ENCODE data around the gene CSRP3.

The CSRP3 gene

DNA sequence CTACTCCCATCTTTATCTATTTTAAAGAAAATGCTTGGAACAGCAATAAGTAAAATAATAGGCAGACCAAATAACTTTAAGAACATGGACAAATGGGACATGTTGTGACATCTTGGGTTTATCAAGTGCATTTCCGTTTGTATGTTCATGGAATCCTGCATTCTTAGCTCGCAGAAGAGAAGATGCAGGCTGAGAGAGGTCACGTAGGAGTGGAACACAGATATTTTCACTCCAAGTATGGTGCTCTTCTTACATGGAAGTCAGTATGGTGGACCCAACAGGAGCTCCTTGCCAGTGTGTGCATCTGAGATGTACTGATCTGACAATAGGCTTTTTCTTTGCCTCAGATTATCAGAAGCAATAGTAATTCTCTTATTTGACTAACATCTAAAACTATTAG lies 37.3 kb upstream of the CSRP3 start:
- ChIA-PET CTCF (interaction anchor here (1.1 to 1.2 kb wide), 2 partner anchors 162 to 168 kb away, joined by 3 to 5 read pairs; no protein-coding TSS in a partner anchor), POLR2A (no interaction called here)
- H3K4me1 ChIP-seq (ENCODE audit: control insufficient read depth, insufficient read depth, low read length) = no peaks in the 10 kb centered on the region; the same call in 1 of the 2 replicates
- no peak overlapping the region for H3K27ac ChIP-seq (ENCODE audit: extremely low read depth, low read depth, low read length)
- no peak for TF ChIP-seq ZFHX2 (tag by site-specific recombination; conservative IDR thresholded peaks at IDR 0.05)
- TF ChIP-seq ZBTB17 (tag by site-specific recombination; IDR thresholded peaks at IDR 0.05) = 0 out of 2 replicates have a peak, but pooled peaks have one; percentile 20
- peak; percentile 51 for TF ChIP-seq ZSCAN4 (tag by site-specific recombination; IDR thresholded peaks at IDR 0.05)
- TF ChIP-seq ZBTB48 (tag by site-specific recombination; IDR thresholded peaks at IDR 0.05) = no peak
- no peak for TF ChIP-seq GFI1B (tag by site-specific recombination; IDR thresholded peaks at IDR 0.05)
- peak overlapping the region; percentile 23 for H3K4me3 ChIP-seq (ENCODE audit: low read depth, low read length)
- H3K36me3 ChIP-seq (ENCODE audit: control insufficient read depth in 2 of 2, insufficient read depth in 1 of 2, low read length in 2 of 2) = peaks cover 0 to 36% of the 10 kb centered on the region in 2 experiments; a peak in 2 of 3 replicates
- no peaks in the 10 kb centered on the region for H3K9me3 ChIP-seq (ENCODE audit: control insufficient read depth, insufficient read depth, low read depth, low read length)

- ChIA-PET POLR2A (no interaction called here), CTCF (interaction anchor here (0.7 kb wide), 1 partner anchor 162 kb away, joined by 4 read pairs; no protein-coding TSS in a partner anchor)
- Histone ChIP-seq H3K4me1 (ENCODE audit: control insufficient read depth, insufficient read depth, low read length) (no peaks in the 10 kb centered on the region; the same call in 1 of the 2 replicates), H3K9me3 (ENCODE audit: control insufficient read depth, insufficient read depth, low read depth, low read length) (no peaks in the 10 kb centered on the region), H3K4me3 (ENCODE audit: low read depth, low read length) (no peak overlapping the region), H3K27ac (ENCODE audit: extremely low read depth, low read depth, low read length) (no peak overlapping the region), H3K36me3 (ENCODE audit: control insufficient read depth in 2 of 2, insufficient read depth in 1 of 2, low read length in 2 of 2) (peaks cover 3 to 40% of the 10 kb centered on the region in 2 experiments; a peak in 2 of 3 replicates)
- TF ChIP-seq, protein P1, sequence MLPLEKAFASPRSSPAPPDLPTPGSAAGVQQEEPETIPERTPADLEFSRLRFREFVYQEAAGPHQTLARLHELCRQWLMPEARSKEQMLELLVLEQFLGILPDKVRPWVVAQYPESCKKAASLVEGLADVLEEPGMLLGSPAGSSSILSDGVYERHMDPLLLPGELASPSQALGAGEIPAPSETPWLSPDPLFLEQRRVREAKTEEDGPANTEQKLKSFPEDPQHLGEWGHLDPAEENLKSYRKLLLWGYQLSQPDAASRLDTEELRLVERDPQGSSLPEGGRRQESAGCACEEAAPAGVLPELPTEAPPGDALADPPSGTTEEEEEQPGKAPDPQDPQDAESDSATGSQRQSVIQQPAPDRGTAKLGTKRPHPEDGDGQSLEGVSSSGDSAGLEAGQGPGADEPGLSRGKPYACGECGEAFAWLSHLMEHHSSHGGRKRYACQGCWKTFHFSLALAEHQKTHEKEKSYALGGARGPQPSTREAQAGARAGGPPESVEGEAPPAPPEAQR (tag by site-specific recombination; IDR thresholded peaks at IDR 0.05) = no peak
- TF ChIP-seq ZNF610 (tag by site-specific recombination; IDR thresholded peaks at IDR 0.05; ENCODE audit: borderline replicate concordance) (no peak), ZNF621 (tag by site-specific recombination; IDR thresholded peaks at IDR 0.05) (no peak), HOXC10 (CRISPR knock-in tag; IDR thresholded peaks at IDR 0.05) (no peak), INSM2 (tag by site-specific recombination; IDR thresholded peaks at IDR 0.05) (no peak), ZNF23 (tag by site-specific recombination; IDR thresholded peaks at IDR 0.05; ENCODE audit: borderline replicate concordance) (no peak), ZNF776 (tag by site-specific recombination; IDR thresholded peaks at IDR 0.05; ENCODE audit: borderline replicate concordance) (no peak), RBAK (tag by site-specific recombination; IDR thresholded peaks at IDR 0.05) (no peak), ZBTB44 (tag by site-specific recombination; IDR thresholded peaks at IDR 0.05) (no peak), ZSCAN4 (tag by site-specific recombination; IDR thresholded peaks at IDR 0.05) (no peak), MZF1 (tag by site-specific recombination; IDR thresholded peaks at IDR 0.05; ENCODE audit: borderline replicate concordance) (no peak), BCL6B (tag by site-specific recombination; IDR thresholded peaks at IDR 0.05) (no peak), ZNF585B (tag by site-specific recombination; IDR thresholded peaks at IDR 0.05) (no peak), ELK4 (IDR thresholded peaks at IDR 0.05; ENCODE audit: borderline replicate concordance, low read depth, low read length) (no peak), ZNF221 (tag by site-specific recombination; IDR thresholded peaks at IDR 0.05; ENCODE audit: borderline replicate concordance) (no peak)
Measured at GRCh38 chr11:19237813-19238212, 36.0 kb upstream of the CSRP3 start.

Measured in HEK293 (cell line).